Endodermal cell (in vitro differentiated cells): Measurements from ENCODE around the gene EXOSC1. TPM values are rescaled to one million over a fixed set of nuclear protein-coding genes. Genes with fewer than 3 reads are reported as not detected.

Source experiments
- DNase-seq: peaks from one replicate; pipeline ENCODE4 v3.0.0-alpha.2; 2017
- H3K27ac ChIP-seq: 2 replicates; pipeline ENCODE4 v1.5.1; 2013; ENCODE audit warnings: mild to moderate bottlenecking, low read depth, low read length, moderate library complexity
- H3K27me3 ChIP-seq: 2 replicates; pipeline ENCODE4 v1.6.1; 2013; ENCODE audit warnings: mild to moderate bottlenecking, low read length, moderate library complexity; ENCODE audit not compliant: insufficient read depth, control insufficient read depth, poor library complexity, severe bottlenecking
- H3K36me3 ChIP-seq: 2 replicates; pipeline ENCODE4 v1.7.0; 2013; ENCODE audit warnings: mild to moderate bottlenecking, low read length, moderate library complexity; ENCODE audit not compliant: control insufficient read depth, insufficient read depth
- H3K4me1 ChIP-seq: one replicate; pipeline ENCODE4 v1.7.0; 2013; ENCODE audit warnings: low read length; ENCODE audit not compliant: control insufficient read depth, insufficient read depth
- H3K4me3 ChIP-seq: 2 replicates; pipeline ENCODE4 v1.5.1; 2013; ENCODE audit warnings: mild to moderate bottlenecking, low read length, moderate library complexity
- H3K9ac ChIP-seq: 2 replicates; pipeline ENCODE4 v1.6.1; 2013; ENCODE audit warnings: mild to moderate bottlenecking, low read length, moderate library complexity; ENCODE audit not compliant: poor library complexity, severe bottlenecking; ENCODE audit errors: extremely low read depth
- H3K9me3 ChIP-seq: 2 replicates; pipeline ENCODE4 v1.6.1; 2013; ENCODE audit warnings: mild to moderate bottlenecking, low read length, moderate library complexity; ENCODE audit not compliant: control insufficient read depth
- H3K27ac Mint-ChIP-seq: 2 replicates; pipeline ENCODE4 v1.8.0; 2020; ENCODE audit warnings: mixed read lengths
- H3K27me3 Mint-ChIP-seq: 2 replicates; pipeline ENCODE4 v1.8.0; 2021; ENCODE audit warnings: mild to moderate bottlenecking, mixed read lengths; ENCODE audit not compliant: insufficient read depth
- H3K36me3 Mint-ChIP-seq: 2 replicates; pipeline ENCODE4 v1.8.0; 2020; ENCODE audit warnings: low read depth, mixed read lengths
- H3K4me1 Mint-ChIP-seq: 2 replicates; pipeline ENCODE4 v1.8.0; 2020; ENCODE audit warnings: mixed read lengths
- H3K4me3 Mint-ChIP-seq: 2 replicates; pipeline ENCODE4 v1.8.0; 2020; ENCODE audit warnings: mild to moderate bottlenecking, moderate library complexity, mixed read lengths
- H3K9me3 Mint-ChIP-seq: 2 replicates; pipeline ENCODE4 v1.8.0; 2020; ENCODE audit warnings: mild to moderate bottlenecking, mixed read lengths
- CTCF ChIP-seq: fragments of 200-600 bp; sonication (generic); conservative IDR thresholded peaks from 2 replicates; pipeline ENCODE4 v1.5.0; 2021; ENCODE audit warnings: antibody characterized with exemption, mild to moderate bottlenecking
- WGBS, 2 experiments: methylation state at CpG; one replicate each; pipeline versions ENCODE4 v1.1.5 to v1.1.7; 2013; ENCODE audit warnings: missing lambda C conversion rate in 2 of 2, mixed read lengths in 1 of 2; ENCODE audit not compliant: insufficient coverage in 1 of 2, insufficient read length in 1 of 2; 5-methylcytosine and 5-hydroxymethylcytosine counted together
- total RNA-seq, 2 donors: library from RNA; stranded (reverse); fragmentation: NEBNext Ultra II Directional in 1 of 2; extraction: Animal tissue kit (Norgen Biotek cat#: 25700) in 1 of 2; gene quantifications; 2 replicates in 1 of 2; 3 replicates in 1 of 2; pipeline ENCODE4 v1.2.1, GENCODE V29; 2021

EXOSC1 gene
- total RNA-seq, 2 donors from 2014 or later, result 48.9 to 55.6 TPM

GRCh38 chr10:97435211-97435610 lies 10.6 kb downstream of the EXOSC1 start:
- Histone ChIP-seq H3K27me3 (no peaks in the 10 kb centered on the region), H3K9me3 (no peaks in the 10 kb centered on the region), H3K9ac (no peak overlapping the region), H3K4me3 (no peak overlapping the region), H3K27ac (no peak overlapping the region), H3K36me3 (peaks cover 75% of the 10 kb centered on the region), H3K4me1 (no peaks in the 10 kb centered on the region)
- Mint-ChIP-seq H3K9me3 (no peaks in the 10 kb centered on the region), H3K27ac (no peak overlapping the region), H3K36me3 (peaks cover 68% of the 10 kb centered on the region), H3K4me3 (no peak overlapping the region), H3K27me3 (no peaks in the 10 kb centered on the region), H3K4me1 (no peaks in the 10 kb centered on the region)
- no peak for DNase-seq
- WGBS, 2 experiments, result 96 to 100% methylated on average over 6 of the region's 6 CpGs
- TF ChIP-seq CTCF, result no peak

- Mint-ChIP-seq H3K27ac (peak overlapping the region; percentile 64), H3K27me3 (no peaks in the 10 kb centered on the region), H3K4me3 (no peak overlapping the region), H3K36me3 (peaks cover 70% of the 10 kb centered on the region), H3K9me3 (no peaks in the 10 kb centered on the region), H3K4me1 (no peaks in the 10 kb centered on the region)
- H3K4me3 ChIP-seq, result no peak overlapping the region
- DNase-seq, result no peak
- 91% methylated on average over 1 of the region's 1 CpG; no CpG with 5 or more reads in 1 of the 2 experiments for WGBS, 2 experiments
- H3K36me3 ChIP-seq, result peaks cover 79% of the 10 kb centered on the region
- no peak overlapping the region for H3K9ac ChIP-seq
- no peak overlapping the region for H3K27ac ChIP-seq
- H3K9me3 ChIP-seq, result no peaks in the 10 kb centered on the region
- no peak for TF ChIP-seq CTCF
- no peaks in the 10 kb centered on the region for H3K27me3 ChIP-seq
- no peaks in the 10 kb centered on the region for H3K4me1 ChIP-seq
Observed at GRCh38 chr10:97434557-97434956, 11.2 kb downstream of the EXOSC1 start.

GRCh38 chr10:97434055-97434454 lies 11.8 kb downstream of the EXOSC1 start:
- Histone ChIP-seq H3K27ac (peak overlapping the region; percentile 24), H3K27me3 (no peaks in the 10 kb centered on the region), H3K36me3 (peaks cover 79% of the 10 kb centered on the region), H3K9ac (no peak overlapping the region), H3K4me3 (no peak overlapping the region), H3K4me1 (no peaks in the 10 kb centered on the region), H3K9me3 (no peaks in the 10 kb centered on the region)
- H3K9me3 Mint-ChIP-seq, result no peaks in the 10 kb centered on the region
- H3K4me1 Mint-ChIP-seq, result no peaks in the 10 kb centered on the region
- no peak for DNase-seq
- H3K36me3 Mint-ChIP-seq, result peaks cover 71% of the 10 kb centered on the region
- H3K4me3 Mint-ChIP-seq, result no peak overlapping the region
- no peaks in the 10 kb centered on the region for H3K27me3 Mint-ChIP-seq
- TF ChIP-seq CTCF, result no peak
- peak overlapping the region; percentile 64 for H3K27ac Mint-ChIP-seq
